HG03175 (cell line): Measurements from ENCODE around the gene TACSTD2.
"Not testable (repeated sequence)": the region's sequence is repeated elsewhere in the genome, so short reads cannot be mapped to it uniquely, and the experiment has no call there.

Experiments used
- ATAC-seq: cut with Tn5 transposase; IDR thresholded peaks from one replicate; pipeline ENCODE4 v1.9.1; 2021; ENCODE audit warnings: mild to moderate bottlenecking, moderate library complexity; ENCODE audit not compliant: unreplicated experiment

Gene TACSTD2

GRCh38 chr1:58576727-58577653 lies at the start of gene TACSTD2:
Gene TACSTD2, minus strand, starts transcription at chr1:58577252. Its CDS starts 96 bp downstream, at chr1:58577156.
- ATAC-seq: no peak

GRCh38 chr1:58626293-58626692 lies 49.2 kb upstream of the TACSTD2 start:
- ATAC-seq: no peak

- not testable (repeated sequence) for ATAC-seq
Measured at GRCh38 chr1:58623259-58623658, 46.2 kb upstream of the TACSTD2 start.

- ATAC-seq: no peak
Measured at GRCh38 chr1:58622571-58622970, 45.5 kb upstream of the TACSTD2 start.

- ATAC-seq: no peak
Measured at GRCh38 chr1:58621391-58621790, 44.3 kb upstream of the TACSTD2 start.

- ATAC-seq: no peak
Measured at GRCh38 chr1:58620926-58621325, 43.9 kb upstream of the TACSTD2 start.

GRCh38 chr1:58620259-58620658 lies 43.2 kb upstream of the TACSTD2 start:
- no peak for ATAC-seq

- ATAC-seq: no peak
Measured at GRCh38 chr1:58619286-58620054, 42.4 kb upstream of the TACSTD2 start.

- ATAC-seq: no peak
Measured at GRCh38 chr1:58618303-58618702, 41.3 kb upstream of the TACSTD2 start.

GRCh38 chr1:58611861-58612385 lies 34.9 kb upstream of the TACSTD2 start:
- no peak for ATAC-seq

- no peak for ATAC-seq
Measured at GRCh38 chr1:58608945-58609344, 31.9 kb upstream of the TACSTD2 start.

- no peak for ATAC-seq
Measured at GRCh38 chr1:58608297-58608696, 31.2 kb upstream of the TACSTD2 start.

GRCh38 chr1:58607391-58607790 lies 30.3 kb upstream of the TACSTD2 start:
- ATAC-seq: no peak

GRCh38 chr1:58601921-58602320 lies 24.9 kb upstream of the TACSTD2 start:
- not testable (repeated sequence) for ATAC-seq

- ATAC-seq: no peak
Measured at GRCh38 chr1:58597996-58598395, 20.9 kb upstream of the TACSTD2 start.

GRCh38 chr1:58597076-58597475 lies 20.0 kb upstream of the TACSTD2 start:
- no peak for ATAC-seq

GRCh38 chr1:58596631-58597052 lies 19.6 kb upstream of the TACSTD2 start:
- no peak for ATAC-seq

GRCh38 chr1:58594546-58594945 lies 17.5 kb upstream of the TACSTD2 start:
- no peak for ATAC-seq

- ATAC-seq: no peak
Measured at GRCh38 chr1:58592522-58593134, 15.6 kb upstream of the TACSTD2 start.

GRCh38 chr1:58591806-58592205 lies 14.8 kb upstream of the TACSTD2 start:
- ATAC-seq: no peak

GRCh38 chr1:58590019-58590418 lies 13.0 kb upstream of the TACSTD2 start:
- ATAC-seq: no peak
